ENCODE results near the gene ITPR1.

GRCh38 chr3:4462369-4463040 is 30.6 kb upstream of the ITPR1 start:
- TF ChIP-seq, protein P1, sequence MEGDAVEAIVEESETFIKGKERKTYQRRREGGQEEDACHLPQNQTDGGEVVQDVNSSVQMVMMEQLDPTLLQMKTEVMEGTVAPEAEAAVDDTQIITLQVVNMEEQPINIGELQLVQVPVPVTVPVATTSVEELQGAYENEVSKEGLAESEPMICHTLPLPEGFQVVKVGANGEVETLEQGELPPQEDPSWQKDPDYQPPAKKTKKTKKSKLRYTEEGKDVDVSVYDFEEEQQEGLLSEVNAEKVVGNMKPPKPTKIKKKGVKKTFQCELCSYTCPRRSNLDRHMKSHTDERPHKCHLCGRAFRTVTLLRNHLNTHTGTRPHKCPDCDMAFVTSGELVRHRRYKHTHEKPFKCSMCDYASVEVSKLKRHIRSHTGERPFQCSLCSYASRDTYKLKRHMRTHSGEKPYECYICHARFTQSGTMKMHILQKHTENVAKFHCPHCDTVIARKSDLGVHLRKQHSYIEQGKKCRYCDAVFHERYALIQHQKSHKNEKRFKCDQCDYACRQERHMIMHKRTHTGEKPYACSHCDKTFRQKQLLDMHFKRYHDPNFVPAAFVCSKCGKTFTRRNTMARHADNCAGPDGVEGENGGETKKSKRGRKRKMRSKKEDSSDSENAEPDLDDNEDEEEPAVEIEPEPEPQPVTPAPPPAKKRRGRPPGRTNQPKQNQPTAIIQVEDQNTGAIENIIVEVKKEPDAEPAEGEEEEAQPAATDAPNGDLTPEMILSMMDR (IDR thresholded peaks at IDR 0.05), result no peak
- TF ChIP-seq POLR2AphosphoS5 (IDR thresholded peaks at IDR 0.05; ENCODE audit: low read depth, low read length) (no peak), TEAD4 (IDR thresholded peaks at IDR 0.05; ENCODE audit: borderline replicate concordance, insufficient read depth) (no peak), RFX5 (IDR thresholded peaks at IDR 0.05; ENCODE audit: low read length) (no peak), TAF1 (IDR thresholded peaks at IDR 0.05; ENCODE audit: borderline replicate concordance, low read depth, low read length) (no peak), EP300 (IDR thresholded peaks at IDR 0.05; ENCODE audit: borderline replicate concordance in 1 of 2, low read depth in 1 of 2, low read length in 1 of 2) (no peak), ELF1 (IDR thresholded peaks at IDR 0.05) (no peak), MAX (IDR thresholded peaks at IDR 0.05; ENCODE audit: low read depth) (no peak), EZH2phosphoT487 (IDR thresholded peaks at IDR 0.05; ENCODE audit: borderline replicate concordance, low read depth) (no peak), USF2 (IDR thresholded peaks at IDR 0.05; ENCODE audit: borderline replicate concordance, low read depth, low read length) (no peak), MEF2A (IDR thresholded peaks at IDR 0.05; ENCODE audit: borderline replicate concordance, low read depth) (no peak), GABPA (IDR thresholded peaks at IDR 0.05; ENCODE audit: low read depth) (no peak)
- TF ChIP-seq, protein P2, sequence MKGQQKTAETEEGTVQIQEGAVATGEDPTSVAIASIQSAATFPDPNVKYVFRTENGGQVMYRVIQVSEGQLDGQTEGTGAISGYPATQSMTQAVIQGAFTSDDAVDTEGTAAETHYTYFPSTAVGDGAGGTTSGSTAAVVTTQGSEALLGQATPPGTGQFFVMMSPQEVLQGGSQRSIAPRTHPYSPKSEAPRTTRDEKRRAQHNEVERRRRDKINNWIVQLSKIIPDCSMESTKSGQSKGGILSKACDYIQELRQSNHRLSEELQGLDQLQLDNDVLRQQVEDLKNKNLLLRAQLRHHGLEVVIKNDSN (IDR thresholded peaks at IDR 0.05; ENCODE audit: borderline replicate concordance, low read depth), result no peak
- TF ChIP-seq, protein P3, sequence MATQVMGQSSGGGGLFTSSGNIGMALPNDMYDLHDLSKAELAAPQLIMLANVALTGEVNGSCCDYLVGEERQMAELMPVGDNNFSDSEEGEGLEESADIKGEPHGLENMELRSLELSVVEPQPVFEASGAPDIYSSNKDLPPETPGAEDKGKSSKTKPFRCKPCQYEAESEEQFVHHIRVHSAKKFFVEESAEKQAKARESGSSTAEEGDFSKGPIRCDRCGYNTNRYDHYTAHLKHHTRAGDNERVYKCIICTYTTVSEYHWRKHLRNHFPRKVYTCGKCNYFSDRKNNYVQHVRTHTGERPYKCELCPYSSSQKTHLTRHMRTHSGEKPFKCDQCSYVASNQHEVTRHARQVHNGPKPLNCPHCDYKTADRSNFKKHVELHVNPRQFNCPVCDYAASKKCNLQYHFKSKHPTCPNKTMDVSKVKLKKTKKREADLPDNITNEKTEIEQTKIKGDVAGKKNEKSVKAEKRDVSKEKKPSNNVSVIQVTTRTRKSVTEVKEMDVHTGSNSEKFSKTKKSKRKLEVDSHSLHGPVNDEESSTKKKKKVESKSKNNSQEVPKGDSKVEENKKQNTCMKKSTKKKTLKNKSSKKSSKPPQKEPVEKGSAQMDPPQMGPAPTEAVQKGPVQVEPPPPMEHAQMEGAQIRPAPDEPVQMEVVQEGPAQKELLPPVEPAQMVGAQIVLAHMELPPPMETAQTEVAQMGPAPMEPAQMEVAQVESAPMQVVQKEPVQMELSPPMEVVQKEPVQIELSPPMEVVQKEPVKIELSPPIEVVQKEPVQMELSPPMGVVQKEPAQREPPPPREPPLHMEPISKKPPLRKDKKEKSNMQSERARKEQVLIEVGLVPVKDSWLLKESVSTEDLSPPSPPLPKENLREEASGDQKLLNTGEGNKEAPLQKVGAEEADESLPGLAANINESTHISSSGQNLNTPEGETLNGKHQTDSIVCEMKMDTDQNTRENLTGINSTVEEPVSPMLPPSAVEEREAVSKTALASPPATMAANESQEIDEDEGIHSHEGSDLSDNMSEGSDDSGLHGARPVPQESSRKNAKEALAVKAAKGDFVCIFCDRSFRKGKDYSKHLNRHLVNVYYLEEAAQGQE (IDR thresholded peaks at IDR 0.05; ENCODE audit: low read depth, low read length), result no peak

All from SK-N-SH (cell line).